BLaER1 treated with 17β-estradiol and CSF1 and Interleukin-3, amounts not matched to agents 10 nM and 100 nM (cell line): Measurements from ENCODE around the gene ZNF195.
"Not testable (repeated sequence)": the region's sequence is repeated elsewhere in the genome, so short reads cannot be mapped to it uniquely, and the experiment has no call there.

Source experiments
- H3K27ac ChIP-seq, 11 experiments: shearing (Covaris generic); formaldehyde crosslinking; 2 replicates each; pipeline ENCODE4 v1.8.1; 2022
- H3K27me3 ChIP-seq, 11 experiments: shearing (Covaris generic); formaldehyde crosslinking; 2 replicates each; pipeline ENCODE4 v1.8.1; 2022
- H3K36me3 ChIP-seq, 11 experiments: shearing (Covaris generic); formaldehyde crosslinking; 2 replicates each; pipeline ENCODE4 v1.8.1; 2022
- H3K4me1 ChIP-seq, 10 experiments: shearing (Covaris generic); formaldehyde crosslinking; 2 replicates each; pipeline ENCODE4 v1.8.1; 2022
- H3K4me2 ChIP-seq, 11 experiments: shearing (Covaris generic); formaldehyde crosslinking; 2 replicates each; pipeline ENCODE4 v1.8.1; 2022
- H3K4me3 ChIP-seq, 10 experiments: shearing (Covaris generic); formaldehyde crosslinking; 2 replicates each; pipeline ENCODE4 v1.8.1; 2022
- H3K9ac ChIP-seq, 11 experiments: shearing (Covaris generic); formaldehyde crosslinking; 2 replicates each; pipeline ENCODE4 v1.8.1; 2022
- H3K9me3 ChIP-seq, 11 experiments: shearing (Covaris generic); formaldehyde crosslinking; replicated peaks in 1 of 11; 2 replicates each; pipeline ENCODE4 v1.8.1; 2022
- H4K20me1 ChIP-seq, 11 experiments: shearing (Covaris generic); formaldehyde crosslinking; 2 replicates each; pipeline ENCODE4 v1.8.1; 2022
- Cebpa-rat ChIP-seq, 11 experiments: shearing (Covaris generic); IDR thresholded peaks; 2 replicates each; pipeline ENCODE4 v1.8.1; 2022

Gene ZNF195

GRCh38 chr11:3338569-3339339 is 40.2 kb downstream of the ZNF195 start:
- H3K27me3 ChIP-seq = peaks cover 0 to 6% (median 0%) of the 10 kb centered on the region in 11 experiments; a peak in 1 of 22 replicates
- no peak overlapping the region for H3K9ac ChIP-seq
- no peak overlapping the region for H3K27ac ChIP-seq
- no peak for TF ChIP-seq Cebpa-rat (IDR thresholded peaks at IDR 0.05)
- no peaks in the 10 kb centered on the region for H3K36me3 ChIP-seq
- H4K20me1 ChIP-seq = peaks cover 0 to 9% (median 0%) of the 10 kb centered on the region in 11 experiments; a peak in 1 of 22 replicates
- H3K9me3 ChIP-seq = peaks cover 0 to 15% (median 0%) of the 10 kb centered on the region in 11 experiments; a peak in 2 of 22 replicates
- H3K4me2 ChIP-seq = peak overlapping the region in 9 of 11 experiments; percentile 19 to 79 (median 67); a peak in 17 of 22 replicates
- peaks cover 0 to 26% (median 19%) of the 10 kb centered on the region in 10 experiments; a peak in 14 of 20 replicates for H3K4me1 ChIP-seq
- no peak overlapping the region for H3K4me3 ChIP-seq

GRCh38 chr11:3336420-3336819 is 42.5 kb downstream of the ZNF195 start:
- peaks cover 0 to 26% (median 19%) of the 10 kb centered on the region in 10 experiments; a peak in 14 of 20 replicates for H3K4me1 ChIP-seq
- H3K9ac ChIP-seq, H3K4me3 ChIP-seq, H4K20me1 ChIP-seq, H3K4me2 ChIP-seq, H3K27me3 ChIP-seq, H3K27ac ChIP-seq, H3K36me3 ChIP-seq: not testable (repeated sequence)
- peaks cover 0 to 15% (median 0%) of the 10 kb centered on the region in 11 experiments; a peak in 2 of 22 replicates for H3K9me3 ChIP-seq

- H3K27ac ChIP-seq, H3K9me3 ChIP-seq, H3K9ac ChIP-seq: not testable (repeated sequence)
These were observed 45.8 kb downstream of the ZNF195 start for GRCh38 chr11:3333157-3333556.

DNA sequence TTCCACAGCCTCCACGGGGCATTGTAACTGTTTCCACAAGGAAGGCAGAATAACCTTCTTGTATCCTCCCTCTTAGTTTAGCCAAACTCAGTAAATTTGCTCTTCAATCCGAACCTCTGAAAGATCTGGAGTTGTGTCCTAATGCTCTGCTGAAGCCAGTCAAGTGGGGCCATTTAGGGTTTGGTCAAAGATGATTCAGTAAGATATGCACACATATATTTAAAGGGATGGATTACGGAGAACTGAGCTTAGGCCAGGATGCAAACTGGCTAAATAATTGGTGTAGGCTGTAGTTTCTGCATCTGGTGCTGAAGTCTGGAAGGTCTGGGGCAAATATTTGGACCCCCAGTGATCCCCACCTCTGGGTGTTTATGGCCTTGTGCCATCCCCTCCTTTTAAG is 47.9 kb downstream of the ZNF195 start:
- not testable (repeated sequence) for H3K4me2 ChIP-seq, H3K4me1 ChIP-seq, H3K36me3 ChIP-seq, H3K9me3 ChIP-seq, H3K9ac ChIP-seq, H4K20me1 ChIP-seq, H3K27ac ChIP-seq, H3K27me3 ChIP-seq, H3K4me3 ChIP-seq

More at GRCh38 chr11:3333157-3333556, 45.8 kb downstream of the ZNF195 start:
- not testable (repeated sequence) for H3K4me2 ChIP-seq, H4K20me1 ChIP-seq, H3K4me3 ChIP-seq, H3K36me3 ChIP-seq, H3K4me1 ChIP-seq, H3K27me3 ChIP-seq

DNA sequence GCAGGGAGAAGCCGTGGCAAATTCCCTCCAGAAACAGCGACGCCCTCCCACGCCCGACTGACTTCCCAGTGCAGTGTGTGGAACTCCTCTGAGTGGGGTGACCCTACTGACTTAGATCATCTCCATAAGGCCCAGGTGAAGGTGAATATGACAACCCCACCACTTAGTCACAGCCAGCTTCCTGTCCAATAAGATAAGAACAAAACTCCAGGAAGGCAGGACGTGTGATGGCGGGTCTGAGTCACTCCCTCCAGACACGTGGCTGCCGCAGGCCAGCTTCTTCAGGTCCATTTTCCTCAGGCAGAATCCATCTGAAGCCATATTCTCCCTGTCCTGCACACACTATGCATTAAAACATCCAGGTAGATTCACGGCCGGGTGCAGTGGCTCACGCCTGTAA is 48.9 kb downstream of the ZNF195 start:
- not testable (repeated sequence) for H3K27ac ChIP-seq, H4K20me1 ChIP-seq, H3K4me2 ChIP-seq, H3K9me3 ChIP-seq, H3K36me3 ChIP-seq, H3K9ac ChIP-seq, H3K27me3 ChIP-seq, H3K4me3 ChIP-seq, H3K4me1 ChIP-seq

- not testable (repeated sequence) for H3K4me3 ChIP-seq, H3K27me3 ChIP-seq, H3K9me3 ChIP-seq, H3K36me3 ChIP-seq, H3K4me2 ChIP-seq, H4K20me1 ChIP-seq, H3K9ac ChIP-seq, H3K4me1 ChIP-seq, H3K27ac ChIP-seq
These were observed 50.4 kb downstream of the ZNF195 start for GRCh38 chr11:3328503-3328902.

GRCh38 chr11:3326450-3326849 is 52.5 kb downstream of the ZNF195 start:
- not testable (repeated sequence) for H3K9ac ChIP-seq, H3K9me3 ChIP-seq, H3K4me2 ChIP-seq, H3K4me1 ChIP-seq, H3K27ac ChIP-seq, H4K20me1 ChIP-seq, H3K4me3 ChIP-seq, H3K27me3 ChIP-seq, H3K36me3 ChIP-seq

DNA sequence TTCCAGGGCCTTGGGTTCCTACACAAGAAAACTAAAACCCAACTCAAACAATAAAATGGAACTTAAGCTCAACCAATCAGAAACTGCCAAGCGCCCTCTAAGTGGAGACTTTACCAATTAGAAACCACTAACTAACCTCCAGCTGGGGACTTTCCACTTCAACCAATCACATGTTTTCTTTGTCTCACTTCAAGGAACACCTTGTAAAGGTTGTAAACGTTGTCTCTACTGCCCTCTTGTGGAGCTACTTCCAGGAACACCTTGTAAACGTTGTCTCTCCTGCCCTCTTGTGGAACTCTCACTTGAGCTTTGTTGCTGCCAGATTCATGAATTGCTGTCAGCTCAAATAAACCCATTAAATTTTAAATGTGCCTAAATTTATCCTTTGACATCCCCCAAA is 54.2 kb downstream of the ZNF195 start:
- H3K27ac ChIP-seq, H3K27me3 ChIP-seq: not testable (repeated sequence)

More for the DNA sequence above, 54.2 kb downstream of the ZNF195 start:
- not testable (repeated sequence) for H3K9ac ChIP-seq, H4K20me1 ChIP-seq, H3K9me3 ChIP-seq, H3K4me2 ChIP-seq, H3K36me3 ChIP-seq, H3K4me1 ChIP-seq, H3K4me3 ChIP-seq
